GM12878 (cell line): ENCODE results near the gene ODC1. TPM values are rescaled to one million over a fixed set of nuclear protein-coding genes. Genes with fewer than 3 reads are reported as not detected.

Experiments used
- ATAC-seq: fragments of 200-7000 bp; cut with Tn5 transposase; 3 replicates; pipeline ENCODE4 v1.9.1; 2020; ENCODE audit warnings: mild to moderate bottlenecking, moderate library complexity
- BruUV-seq: library from RNA; stranded (reverse); fragments of 400-500 nt; replicated peaks from 2 replicates; lab custom pipeline; 2021; lab: Mats Ljungman, UMichigan
- CTCF ChIA-PET: fragments of 300-600 bp; sonication (Branson Sonifier 250); formaldehyde crosslinking; extraction: SDS; loops from one replicate; lab custom pipeline; 2021; ENCODE audit warnings: inconsistent platforms; lab: Yijun Ruan, JAX
- POLR2A ChIA-PET: fragments of 350-600 bp; formaldehyde crosslinking; extraction: SDS; loops from one replicate; lab custom pipeline; 2021; ENCODE audit warnings: inconsistent platforms; lab: Charles Lee
- RAD21 ChIA-PET: fragments of 300-600 bp; sonication (Branson Sonifier 250); formaldehyde crosslinking; loops from one replicate; lab custom pipeline; 2023; ENCODE audit warnings: antibody characterized with exemption; ENCODE audit not compliant: unreplicated experiment; lab: Charles Lee
- SMC1A ChIA-PET: fragments of 300-600 bp; sonication (Branson Sonifier 250); formaldehyde crosslinking; loops from one replicate; lab custom pipeline; 2023; ENCODE audit not compliant: unreplicated experiment, uncharacterized antibody; lab: Charles Lee
- DNase-seq: peaks from one replicate; pipeline ENCODE4 v3.0.0-alpha.2; 2011; ENCODE audit warnings: low read depth, low spot score
- FAIRE-seq: peaks from 3 replicates; lab custom pipeline; 2011; peaks lifted over from hg19 to GRCh38; lab: Jason Lieb, UNC
- H2AFZ ChIP-seq: 2 replicates; pipeline ENCODE4 v1.6.0; 2011; ENCODE audit warnings: low read depth, low read length, control low read depth; ENCODE audit not compliant: control insufficient read depth
- H3K27ac ChIP-seq: 2 replicates; pipeline ENCODE4 v1.5.1; 2011; ENCODE audit warnings: control low read depth; ENCODE audit not compliant: control insufficient read depth, insufficient read depth
- H3K27me3 ChIP-seq, 2 experiments: replicated peaks in 1 of 2; 2 replicates each; pipeline versions ENCODE4 v1.6.0 to v1.6.1; 2011; ENCODE audit warnings: low read length in 1 of 2; ENCODE audit not compliant: control insufficient read depth in 2 of 2, insufficient read depth in 2 of 2
- H3K36me3 ChIP-seq, 2 experiments: 2 replicates each; pipeline ENCODE4 v1.5.1; 2011; ENCODE audit warnings: low read length in 1 of 2; ENCODE audit not compliant: control insufficient read depth in 2 of 2, insufficient read depth in 2 of 2
- H3K4me1 ChIP-seq: 2 replicates; pipeline ENCODE4 v1.6.1; 2011; ENCODE audit warnings: mild to moderate bottlenecking, low read length, moderate library complexity, mixed read lengths; ENCODE audit not compliant: control insufficient read depth, insufficient read depth
- H3K4me2 ChIP-seq: 2 replicates; pipeline ENCODE4 v1.6.0; 2011; ENCODE audit warnings: control low read depth; ENCODE audit not compliant: control insufficient read depth, insufficient read depth
- H3K4me3 ChIP-seq: fragments of 200-600 bp; sonication (generic); 2 replicates; pipeline ENCODE4 v1.5.1; 2016
- H3K79me2 ChIP-seq: 2 replicates; pipeline ENCODE4 v1.6.0; 2011; ENCODE audit warnings: low read length; ENCODE audit not compliant: control insufficient read depth, insufficient read depth
- H3K9ac ChIP-seq: 2 replicates; pipeline ENCODE4 v1.8.0; 2011; ENCODE audit warnings: low read length, control low read depth, mixed read lengths; ENCODE audit not compliant: control insufficient read depth, insufficient read depth
- H3K9me3 ChIP-seq: replicated peaks from 3 replicates; pipeline ENCODE4 v1.5.1; 2011; ENCODE audit warnings: mild to moderate bottlenecking, low read length; ENCODE audit not compliant: control insufficient read depth, insufficient read depth
- H4K20me1 ChIP-seq: 2 replicates; pipeline ENCODE4 v1.6.0; 2011; ENCODE audit not compliant: control insufficient read depth, insufficient read depth
- ASH2L ChIP-seq: fragments of 300-600, 200-600 bp; sonication (generic); IDR thresholded peaks from 2 replicates; pipeline ENCODE4 v1.6.1; 2017; ENCODE audit warnings: low read depth, mild to moderate bottlenecking, borderline replicate concordance
- CHD4 ChIP-seq: fragments of 200-600 bp; sonication (generic); IDR thresholded peaks from 2 replicates; pipeline ENCODE4 v1.6.1; 2016; ENCODE audit warnings: mild to moderate bottlenecking
- FOS ChIP-seq: IDR thresholded peaks from 3 replicates; pipeline ENCODE4 v1.6.1; 2011; ENCODE audit warnings: borderline replicate concordance; ENCODE audit not compliant: insufficient read length; ENCODE audit errors: extremely low read depth
- HCFC1 ChIP-seq: fragments of 150-350 bp; IDR thresholded peaks from 2 replicates; pipeline ENCODE4 v1.6.1; 2014; ENCODE audit warnings: low read length
- IKZF1 ChIP-seq: fragments of 450-650 bp; conservative IDR thresholded peaks from 2 replicates; pipeline ENCODE4 v1.6.1; 2017; ENCODE audit warnings: antibody characterized with exemption, mild to moderate bottlenecking
- PAX8 ChIP-seq: fragments of 450-650 bp; IDR thresholded peaks from 2 replicates; pipeline ENCODE4 v1.6.1; 2017; ENCODE audit warnings: mild to moderate bottlenecking, moderate library complexity
- POLR2AphosphoS5 ChIP-seq: IDR thresholded peaks from 2 replicates; pipeline ENCODE4 v1.6.1; 2011; ENCODE audit warnings: mild to moderate bottlenecking, low read length, inconsistent platforms
- SRF ChIP-seq, 2 experiments: IDR thresholded peaks; 2 replicates each; pipeline ENCODE4 v1.6.1; 2011; ENCODE audit warnings: low read depth in 2 of 2, low read length in 2 of 2, mild to moderate bottlenecking in 1 of 2, moderate library complexity in 1 of 2
- STAT3 ChIP-seq: IDR thresholded peaks from 2 replicates; pipeline ENCODE4 v1.6.1; 2011; ENCODE audit warnings: low read depth, low read length, improper control_type of control experiment
- ZNF274 ChIP-seq: IDR thresholded peaks from one replicate; pipeline ENCODE4 v1.8.0; 2011; ENCODE audit not compliant: insufficient read length, insufficient read depth
- WGBS: methylation state at CpG from one replicate; pipeline ENCODE4 v1.1.6; 2016; ENCODE audit warnings: low lambda C conversion rate; ENCODE audit not compliant: insufficient replicate concordance, insufficient coverage; ENCODE audit errors: missing lambda C conversion rate; 5-methylcytosine and 5-hydroxymethylcytosine counted together
- in situ Hi-C: fragments of 300-500 bp; cut with MboI; formaldehyde crosslinking; loops from 9 replicates; pipeline ENCODE4 v1.14.3; 2018; ENCODE audit warnings: mixed read lengths
- intact Hi-C: fragments of 100-400 bp; cut with micrococcal nuclease; formaldehyde crosslinking; loops from one replicate; pipeline ENCODE4 v1.14.2; 2022; ENCODE audit not compliant: unreplicated experiment
- polyA plus RNA-seq, 11 experiments: library from polyadenylated mRNA; depleted of rRNA in 4 of 11; unstranded in 6 of 11; stranded (reverse) in 5 of 11; fragments of >200 nt; fragmentation: Nextera tagmentation in 4 of 11; fragmentation: Illumina TruSeq in 1 of 11; extraction: Ambion mirVana in 4 of 11; extraction: Trizol in 1 of 11; gene quantifications; 1 replicate in 1 of 11; 2 replicates in 10 of 11; pipeline versions ENCODE4 v1.2.1 to v1.2.3, GENCODE V29; 2011 to 2016; ENCODE audit warnings: inconsistent platforms in 2 of 11, missing spikeins in 2 of 11, low read depth in 1 of 11
- total RNA-seq, 4 experiments: library from RNA; depleted of rRNA in 3 of 4; stranded (reverse); fragments of >200 nt in 3 of 4; fragmentation: Illumina TruSeq in 1 of 4; extraction: Trizol in 1 of 4; gene quantifications; 2 replicates each; pipeline versions ENCODE4 v1.2.1 to v1.2.3, GENCODE V29; 2013 to 2021
- TF ChIP-seq, protein P1 (sequence below): fragments of 450-650 bp; formaldehyde crosslinking; IDR thresholded peaks from 2 replicates; pipeline ENCODE4 v1.4.0; 2020; ENCODE audit warnings: mild to moderate bottlenecking, moderate library complexity
- TF ChIP-seq, protein P2 (sequence below): IDR thresholded peaks from 2 replicates; pipeline ENCODE4 v1.6.1; 2012; ENCODE audit warnings: low read depth, low read length, improper control_type of control experiment
- TF ChIP-seq, protein P3 (sequence below): IDR thresholded peaks from 2 replicates; pipeline ENCODE4 v1.6.1; 2012; ENCODE audit warnings: low read depth, low read length, improper control_type of control experiment
- TF ChIP-seq, protein P4 (sequence below): fragments of 450-650 bp; IDR thresholded peaks from 2 replicates; pipeline ENCODE4 v1.6.1; 2016; ENCODE audit warnings: mild to moderate bottlenecking
- TF ChIP-seq, protein P5 (sequence below): fragments of 450-650 bp; IDR thresholded peaks from 2 replicates; pipeline ENCODE4 v1.6.1; 2017; ENCODE audit warnings: mild to moderate bottlenecking

ODC1 gene
- total and polyA plus RNA-seq, 10 of the 15 experiments (the other 5 are each of a cell fraction or from before 2014, with no cell fraction given): 68.5 to 441 (median 340) TPM

DNA sequence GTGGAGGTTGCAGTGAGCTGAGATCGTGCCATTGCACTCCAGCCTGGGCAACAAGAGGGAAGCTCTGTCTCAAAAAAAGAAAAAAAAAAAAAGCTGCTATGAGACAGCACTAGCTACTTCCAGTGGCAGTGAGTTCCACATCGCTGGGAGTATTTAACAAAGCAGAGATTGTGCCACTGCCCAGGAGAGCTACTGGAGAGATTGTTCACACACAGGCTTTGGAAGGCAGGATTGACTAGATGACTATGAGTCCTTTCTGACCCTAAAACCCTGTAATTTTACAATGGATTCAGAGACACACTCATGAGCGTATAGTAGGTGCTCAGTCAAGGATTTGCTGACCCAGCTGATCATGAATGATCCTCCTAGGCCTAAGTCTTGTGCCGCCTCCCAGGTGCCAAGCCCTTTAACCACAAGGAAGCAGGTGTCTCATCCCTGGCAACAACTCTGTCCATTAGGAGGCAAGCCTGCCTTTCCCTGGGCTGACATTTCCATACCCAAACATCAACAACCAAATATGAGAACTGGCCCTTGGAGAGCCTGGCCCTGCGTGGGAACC, 45.0 kb upstream of the ODC1 start:
- RAD21 ChIA-PET: interaction anchor here (0.8 kb wide), 1 partner anchor 83 kb away, joined by 4 read pairs; no protein-coding TSS in a partner anchor
- Histone ChIP-seq H3K79me2 (no peaks in the 10 kb centered on the region), H3K36me3 (no peaks in the 10 kb centered on the region), H2AFZ (no peak overlapping the region; the same call in 1 of the 2 replicates), H3K4me2 (no peak overlapping the region; the same call in 1 of the 2 replicates), H3K4me1 (peaks cover 10% of the 10 kb centered on the region), H3K4me3 (no peak overlapping the region), H3K27ac (no peak overlapping the region), H3K9ac (no peak overlapping the region), H3K27me3 (no peaks in the 10 kb centered on the region), H3K9me3 (no peaks in the 10 kb centered on the region; the same call in 2 of the 3 replicates), H4K20me1 (no peaks in the 10 kb centered on the region)
- POLR2A ChIA-PET: no interaction called here
- CTCF ChIA-PET: interaction anchor here (0.6 to 1.2 kb wide), 3 partner anchors 10 to 50 kb away, joined by 3 to 5 read pairs (median 3); no protein-coding TSS in a partner anchor
- in situ Hi-C loops: no loop called here
- FAIRE-seq: no peak
- WGBS: 45% methylated on average over 5 of the region's 5 CpGs
- SMC1A ChIA-PET: interaction anchor here (0.6 to 1.4 kb wide), 5 partner anchors 10 to 607 kb away, joined by 3 to 4 read pairs (median 4); partner anchors contain the start of gene ODC1
- peak; percentile 12; the same call in 2 of the 3 replicates for ATAC-seq
- no TSS peak for BruUV-seq
- DNase-seq: no peak
- intact Hi-C loops: no loop called here
- TF ChIP-seq, protein P1, sequence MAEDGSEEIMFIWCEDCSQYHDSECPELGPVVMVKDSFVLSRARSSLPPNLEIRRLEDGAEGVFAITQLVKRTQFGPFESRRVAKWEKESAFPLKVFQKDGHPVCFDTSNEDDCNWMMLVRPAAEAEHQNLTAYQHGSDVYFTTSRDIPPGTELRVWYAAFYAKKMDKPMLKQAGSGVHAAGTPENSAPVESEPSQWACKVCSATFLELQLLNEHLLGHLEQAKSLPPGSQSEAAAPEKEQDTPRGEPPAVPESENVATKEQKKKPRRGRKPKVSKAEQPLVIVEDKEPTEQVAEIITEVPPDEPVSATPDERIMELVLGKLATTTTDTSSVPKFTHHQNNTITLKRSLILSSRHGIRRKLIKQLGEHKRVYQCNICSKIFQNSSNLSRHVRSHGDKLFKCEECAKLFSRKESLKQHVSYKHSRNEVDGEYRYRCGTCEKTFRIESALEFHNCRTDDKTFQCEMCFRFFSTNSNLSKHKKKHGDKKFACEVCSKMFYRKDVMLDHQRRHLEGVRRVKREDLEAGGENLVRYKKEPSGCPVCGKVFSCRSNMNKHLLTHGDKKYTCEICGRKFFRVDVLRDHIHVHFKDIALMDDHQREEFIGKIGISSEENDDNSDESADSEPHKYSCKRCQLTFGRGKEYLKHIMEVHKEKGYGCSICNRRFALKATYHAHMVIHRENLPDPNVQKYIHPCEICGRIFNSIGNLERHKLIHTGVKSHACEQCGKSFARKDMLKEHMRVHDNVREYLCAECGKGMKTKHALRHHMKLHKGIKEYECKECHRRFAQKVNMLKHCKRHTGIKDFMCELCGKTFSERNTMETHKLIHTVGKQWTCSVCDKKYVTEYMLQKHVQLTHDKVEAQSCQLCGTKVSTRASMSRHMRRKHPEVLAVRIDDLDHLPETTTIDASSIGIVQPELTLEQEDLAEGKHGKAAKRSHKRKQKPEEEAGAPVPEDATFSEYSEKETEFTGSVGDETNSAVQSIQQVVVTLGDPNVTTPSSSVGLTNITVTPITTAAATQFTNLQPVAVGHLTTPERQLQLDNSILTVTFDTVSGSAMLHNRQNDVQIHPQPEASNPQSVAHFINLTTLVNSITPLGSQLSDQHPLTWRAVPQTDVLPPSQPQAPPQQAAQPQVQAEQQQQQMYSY: no peak
- TF ChIP-seq, protein P2, sequence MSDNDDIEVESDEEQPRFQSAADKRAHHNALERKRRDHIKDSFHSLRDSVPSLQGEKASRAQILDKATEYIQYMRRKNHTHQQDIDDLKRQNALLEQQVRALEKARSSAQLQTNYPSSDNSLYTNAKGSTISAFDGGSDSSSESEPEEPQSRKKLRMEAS: no peak
- TF ChIP-seq IKZF1: no peak
- no peak for TF ChIP-seq POLR2AphosphoS5
- TF ChIP-seq, protein P3, sequence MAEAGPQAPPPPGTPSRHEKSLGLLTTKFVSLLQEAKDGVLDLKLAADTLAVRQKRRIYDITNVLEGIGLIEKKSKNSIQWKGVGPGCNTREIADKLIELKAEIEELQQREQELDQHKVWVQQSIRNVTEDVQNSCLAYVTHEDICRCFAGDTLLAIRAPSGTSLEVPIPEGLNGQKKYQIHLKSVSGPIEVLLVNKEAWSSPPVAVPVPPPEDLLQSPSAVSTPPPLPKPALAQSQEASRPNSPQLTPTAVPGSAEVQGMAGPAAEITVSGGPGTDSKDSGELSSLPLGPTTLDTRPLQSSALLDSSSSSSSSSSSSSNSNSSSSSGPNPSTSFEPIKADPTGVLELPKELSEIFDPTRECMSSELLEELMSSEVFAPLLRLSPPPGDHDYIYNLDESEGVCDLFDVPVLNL: no peak
- TF ChIP-seq FOS: no peak
- TF ChIP-seq CHD4: no peak
- TF ChIP-seq HCFC1: no peak
- TF ChIP-seq SRF (IDR thresholded peaks at IDR 0.05; ENCODE audit: low read depth in 2 of 2, low read length in 2 of 2): no peak
- TF ChIP-seq, protein P4, sequence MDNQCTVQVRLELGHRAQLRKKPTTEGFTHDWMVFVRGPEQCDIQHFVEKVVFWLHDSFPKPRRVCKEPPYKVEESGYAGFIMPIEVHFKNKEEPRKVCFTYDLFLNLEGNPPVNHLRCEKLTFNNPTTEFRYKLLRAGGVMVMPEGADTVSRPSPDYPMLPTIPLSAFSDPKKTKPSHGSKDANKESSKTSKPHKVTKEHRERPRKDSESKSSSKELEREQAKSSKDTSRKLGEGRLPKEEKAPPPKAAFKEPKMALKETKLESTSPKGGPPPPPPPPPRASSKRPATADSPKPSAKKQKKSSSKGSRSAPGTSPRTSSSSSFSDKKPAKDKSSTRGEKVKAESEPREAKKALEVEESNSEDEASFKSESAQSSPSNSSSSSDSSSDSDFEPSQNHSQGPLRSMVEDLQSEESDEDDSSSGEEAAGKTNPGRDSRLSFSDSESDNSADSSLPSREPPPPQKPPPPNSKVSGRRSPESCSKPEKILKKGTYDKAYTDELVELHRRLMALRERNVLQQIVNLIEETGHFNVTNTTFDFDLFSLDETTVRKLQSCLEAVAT: no peak
- TF ChIP-seq STAT3: no peak
- TF ChIP-seq ASH2L: no peak
- no peak for TF ChIP-seq ZNF274
- no peak for TF ChIP-seq PAX8
- TF ChIP-seq, protein P5, sequence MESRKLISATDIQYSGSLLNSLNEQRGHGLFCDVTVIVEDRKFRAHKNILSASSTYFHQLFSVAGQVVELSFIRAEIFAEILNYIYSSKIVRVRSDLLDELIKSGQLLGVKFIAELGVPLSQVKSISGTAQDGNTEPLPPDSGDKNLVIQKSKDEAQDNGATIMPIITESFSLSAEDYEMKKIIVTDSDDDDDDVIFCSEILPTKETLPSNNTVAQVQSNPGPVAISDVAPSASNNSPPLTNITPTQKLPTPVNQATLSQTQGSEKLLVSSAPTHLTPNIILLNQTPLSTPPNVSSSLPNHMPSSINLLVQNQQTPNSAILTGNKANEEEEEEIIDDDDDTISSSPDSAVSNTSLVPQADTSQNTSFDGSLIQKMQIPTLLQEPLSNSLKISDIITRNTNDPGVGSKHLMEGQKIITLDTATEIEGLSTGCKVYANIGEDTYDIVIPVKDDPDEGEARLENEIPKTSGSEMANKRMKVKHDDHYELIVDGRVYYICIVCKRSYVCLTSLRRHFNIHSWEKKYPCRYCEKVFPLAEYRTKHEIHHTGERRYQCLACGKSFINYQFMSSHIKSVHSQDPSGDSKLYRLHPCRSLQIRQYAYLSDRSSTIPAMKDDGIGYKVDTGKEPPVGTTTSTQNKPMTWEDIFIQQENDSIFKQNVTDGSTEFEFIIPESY: no peak
